ENCODE measurements around the gene EMSY.
"Not testable (repeated sequence)": the region's sequence is repeated elsewhere in the genome, so short reads cannot be mapped to it uniquely, and the experiment has no call there.

- not testable (repeated sequence) for TF ChIP-seq CTCF (IDR thresholded peaks at IDR 0.05); ZFX (IDR thresholded peaks at IDR 0.05; ENCODE audit: borderline replicate concordance)
Observed at GRCh38 chr11:76595091-76595490, 150.3 kb downstream of the EMSY start.

Measured in 22Rv1 (cell line).